Sciatic nerve (tissue), 2 donors: ENCODE data around the gene ZNF543. TPM values are rescaled to one million over a fixed set of nuclear protein-coding genes. Genes with fewer than 3 reads are reported as not detected.
"Not testable (repeated sequence)": the region's sequence is repeated elsewhere in the genome, so short reads cannot be mapped to it uniquely, and the experiment has no call there.

Experiments
- ATAC-seq: fragments of 200-7000 bp; cut with Tn5 transposase; one replicate; pipeline ENCODE4 v1.9.1; 2020; ENCODE audit warnings: mild to moderate bottlenecking, moderate library complexity
- DNase-seq: peaks from one replicate; pipeline ENCODE4 v3.0.0-alpha.2; 2020; ENCODE audit warnings: low spot score
- intact Hi-C: fragments of 100-400 bp; cut with DNase I; formaldehyde crosslinking; loops from one replicate; pipeline ENCODE4 v1.14.2; 2022
- total RNA-seq: library from RNA; stranded (reverse); fragmentation: NEBNext Ultra II Directional; extraction: Animal tissue kit (Norgen Biotek cat#: 25700); gene quantifications from one replicate; pipeline ENCODE4 v1.2.1, GENCODE V29; 2021
- donor health status: DM: no; HTN: no; CAD: no.
- donor health status: DM: no; HTN: no; CAD: no.

ZNF543 gene
- total RNA-seq, 1 donor from 2014 or later: 7.0 TPM

- intact Hi-C loops: no loop called here
- ATAC-seq (no peak), DNase-seq (no peak)
These were observed 53.9 kb downstream of the ZNF543 start for GRCh38 chr19:57374179-57374578.

DNA sequence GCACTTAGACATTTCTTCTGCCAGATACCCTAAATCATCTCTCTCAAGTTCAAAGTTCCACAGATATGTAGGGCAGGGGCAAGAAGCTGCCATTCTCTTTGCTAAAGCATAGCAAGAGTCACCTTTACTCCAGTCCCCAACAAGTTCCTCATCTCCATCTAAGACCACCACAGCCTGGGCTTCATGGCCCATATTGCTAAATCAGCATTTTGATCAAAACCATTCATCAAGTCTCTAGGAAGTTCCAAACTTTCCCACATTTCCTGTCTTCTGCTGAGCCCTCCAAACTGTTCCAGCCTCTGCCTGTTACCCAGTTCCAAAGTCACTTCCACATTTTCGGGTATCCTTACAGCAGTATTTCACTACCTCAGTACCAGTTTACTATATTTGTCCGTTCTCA, 54.4 kb downstream of the ZNF543 start:
- DNase-seq, ATAC-seq, intact Hi-C loops: not testable (repeated sequence)

DNA sequence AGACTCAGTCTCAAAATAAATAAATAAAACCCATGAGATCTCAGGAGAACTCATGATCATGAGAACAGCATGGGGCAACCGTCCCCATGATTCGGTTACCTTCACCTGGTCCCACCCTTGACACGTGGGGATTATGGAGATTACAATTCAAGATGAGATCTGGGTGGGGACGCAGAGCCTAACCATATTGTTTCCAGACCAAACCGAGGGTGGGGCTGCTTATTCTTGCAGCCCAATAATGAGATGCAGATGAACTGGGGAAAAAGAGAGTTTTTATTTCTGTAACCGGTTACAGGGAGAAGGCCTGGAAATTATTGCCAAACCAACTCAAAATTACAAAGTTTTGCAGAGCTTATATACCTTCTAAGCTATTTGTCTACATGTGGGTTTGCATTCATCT, 55.9 kb downstream of the ZNF543 start:
- ATAC-seq (no peak), DNase-seq (no peak)
- intact Hi-C loops: no loop called here

GRCh38 chr19:57377498-57378146, 57.4 kb downstream of the ZNF543 start:
- DNase-seq (no peak), ATAC-seq (no peak)
- intact Hi-C loops: no loop called here

Other genes starting within 250 kb of the ZNF543 start
- not detected for gene USP29, start 200.5 kb upstream of the ZNF543 start, total RNA-seq
- not detected for gene ZIM3, start 175.3 kb upstream of the ZNF543 start, total RNA-seq
- not detected for gene DUXA, start 153.0 kb upstream of the ZNF543 start, total RNA-seq
- 43.5 TPM for gene ZNF264, start 129.0 kb upstream of the ZNF543 start, total RNA-seq
- 2.5 TPM for gene AURKC, start 89.4 kb upstream of the ZNF543 start, total RNA-seq
- gene ZNF805, start 79.8 kb upstream of the ZNF543 start, total RNA-seq: 21.2 TPM
- 80.5 TPM for gene ZNF460, start 40.0 kb upstream of the ZNF543 start, total RNA-seq
- 9.2 TPM for gene ZNF304, start 30.8 kb downstream of the ZNF543 start, total RNA-seq
- gene TRAPPC2B, start 43.1 kb downstream of the ZNF543 start, total RNA-seq: 6.0 TPM
- gene ZNF547, start 43.1 kb downstream of the ZNF543 start, total RNA-seq: 4.0 TPM
- 29.3 TPM for gene ZNF548, start 69.4 kb downstream of the ZNF543 start, total RNA-seq
- gene ZNF17, start 90.7 kb downstream of the ZNF543 start, total RNA-seq: 20.1 TPM
- 9.7 TPM for gene ZNF749, start 114.9 kb downstream of the ZNF543 start, total RNA-seq
- gene VN1R1, start 136.7 kb downstream of the ZNF543 start, total RNA-seq: 1.6 TPM
- gene ZNF772, start 157.1 kb downstream of the ZNF543 start, total RNA-seq: 12.5 TPM
- gene ZNF419, start 167.3 kb downstream of the ZNF543 start, total RNA-seq: 10.6 TPM
- 10.7 TPM for gene ZNF773, start 179.5 kb downstream of the ZNF543 start, total RNA-seq
- 9.5 TPM for gene ZNF549, start 206.9 kb downstream of the ZNF543 start, total RNA-seq
- gene ZNF550, start 239.4 kb downstream of the ZNF543 start, total RNA-seq: 11.3 TPM